ENCODE data around the gene ROBO1. TPM values are rescaled to one million over a fixed set of nuclear protein-coding genes. Genes with fewer than 3 reads are reported as not detected.

The ROBO1 gene
- total RNA-seq, 1 experiment from 2014 or later, result 35.5 TPM

DNA sequence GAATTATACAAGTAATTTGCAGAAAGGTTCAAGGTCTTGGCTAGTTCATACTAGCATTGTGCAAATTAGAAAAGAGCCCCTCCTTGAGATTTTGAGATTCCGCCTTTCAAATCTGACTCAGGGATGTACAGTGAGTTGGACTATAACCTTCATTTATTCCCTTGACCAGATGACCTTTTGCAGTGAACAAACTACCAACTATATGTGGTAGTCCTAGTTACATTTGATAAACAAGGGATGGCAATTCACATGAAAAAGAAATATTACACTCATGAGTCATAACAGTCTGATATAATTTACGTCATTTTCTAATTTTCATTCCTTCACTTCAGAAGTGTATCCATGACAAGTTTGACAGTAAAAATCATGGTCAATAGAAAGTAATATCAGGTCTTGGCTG is 860.4 kb downstream of the ROBO1 start:
- H3K27ac ChIP-seq (ENCODE audit: low read length), result no peak overlapping the region
- no peak overlapping the region for H3K4me2 ChIP-seq (ENCODE audit: low read length)
- CTCF ChIA-PET, result no interaction called here
- H3K9ac ChIP-seq (ENCODE audit: low read length), result no peak overlapping the region
- ATAC-seq, result no peak
- no peaks in the 10 kb centered on the region for H3K27me3 ChIP-seq (ENCODE audit: low read length)
- POLR2A ChIA-PET (ENCODE audit: unreplicated experiment), result no interaction called here
- intact Hi-C loops (cut with micrococcal nuclease), result no loop called here
- TF ChIP-seq EZH2phosphoT487 (IDR thresholded peaks at IDR 0.05; ENCODE audit: borderline replicate concordance, low read length), result no peak
- TF ChIP-seq, protein P1, sequence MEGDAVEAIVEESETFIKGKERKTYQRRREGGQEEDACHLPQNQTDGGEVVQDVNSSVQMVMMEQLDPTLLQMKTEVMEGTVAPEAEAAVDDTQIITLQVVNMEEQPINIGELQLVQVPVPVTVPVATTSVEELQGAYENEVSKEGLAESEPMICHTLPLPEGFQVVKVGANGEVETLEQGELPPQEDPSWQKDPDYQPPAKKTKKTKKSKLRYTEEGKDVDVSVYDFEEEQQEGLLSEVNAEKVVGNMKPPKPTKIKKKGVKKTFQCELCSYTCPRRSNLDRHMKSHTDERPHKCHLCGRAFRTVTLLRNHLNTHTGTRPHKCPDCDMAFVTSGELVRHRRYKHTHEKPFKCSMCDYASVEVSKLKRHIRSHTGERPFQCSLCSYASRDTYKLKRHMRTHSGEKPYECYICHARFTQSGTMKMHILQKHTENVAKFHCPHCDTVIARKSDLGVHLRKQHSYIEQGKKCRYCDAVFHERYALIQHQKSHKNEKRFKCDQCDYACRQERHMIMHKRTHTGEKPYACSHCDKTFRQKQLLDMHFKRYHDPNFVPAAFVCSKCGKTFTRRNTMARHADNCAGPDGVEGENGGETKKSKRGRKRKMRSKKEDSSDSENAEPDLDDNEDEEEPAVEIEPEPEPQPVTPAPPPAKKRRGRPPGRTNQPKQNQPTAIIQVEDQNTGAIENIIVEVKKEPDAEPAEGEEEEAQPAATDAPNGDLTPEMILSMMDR (conservative IDR thresholded peaks at IDR 0.05; ENCODE audit: low read depth, low read length), result no peak
- TF ChIP-seq EZH2 (IDR thresholded peaks at IDR 0.05; ENCODE audit: low read length, unreplicated experiment), result no peak
- H3K9me3 ChIP-seq (ENCODE audit: low read length), result no peaks in the 10 kb centered on the region
- no peak overlapping the region for H2AFZ ChIP-seq (ENCODE audit: low read length)
- no peaks in the 10 kb centered on the region for H3K4me1 ChIP-seq (ENCODE audit: insufficient read depth, low read length)
- H4K20me1 ChIP-seq (ENCODE audit: low read length), result no peaks in the 10 kb centered on the region
- no peak for DNase-seq
- no peaks in the 10 kb centered on the region for H3F3A ChIP-seq (ENCODE audit: low read length, unreplicated experiment)
- H3K79me2 ChIP-seq (ENCODE audit: low read length), result no peaks in the 10 kb centered on the region
- no peak overlapping the region for H3K4me3 ChIP-seq (ENCODE audit: low read length)
- H3K9me2 ChIP-seq (replicated peaks; ENCODE audit: low read length), result no peaks in the 10 kb centered on the region
- no peaks in the 10 kb centered on the region for H3K36me3 ChIP-seq (ENCODE audit: low read depth, low read length)
- no TSS peak for BruUV-seq (replicated peaks)

DNA sequence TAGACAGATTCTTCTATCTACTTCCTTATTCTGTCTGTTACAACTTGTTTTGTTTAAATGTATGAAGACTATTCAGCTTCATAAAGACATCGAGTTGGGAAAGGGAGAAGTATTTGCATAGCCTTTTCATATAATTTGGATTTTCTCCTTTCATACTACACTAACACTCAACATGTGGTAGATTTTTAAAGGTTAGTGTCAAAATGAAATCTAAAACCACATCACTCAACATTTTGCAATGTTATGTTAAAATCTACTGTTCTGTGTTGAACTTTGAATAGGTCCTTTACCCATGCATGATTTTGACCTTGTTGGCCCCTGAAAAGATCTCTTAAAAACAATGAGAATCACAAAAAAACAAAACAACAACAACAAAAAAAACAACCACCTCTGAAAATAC is 860.9 kb downstream of the ROBO1 start:
- no peaks in the 10 kb centered on the region for H4K20me1 ChIP-seq (ENCODE audit: low read length)
- TF ChIP-seq EZH2 (IDR thresholded peaks at IDR 0.05; ENCODE audit: low read length, unreplicated experiment) (no peak), EZH2phosphoT487 (IDR thresholded peaks at IDR 0.05; ENCODE audit: borderline replicate concordance, low read length) (no peak)
- TF ChIP-seq, protein P1 (conservative IDR thresholded peaks at IDR 0.05; ENCODE audit: low read depth, low read length), result no peak
- DNase-seq (no peak), ATAC-seq (no peak)
- no peaks in the 10 kb centered on the region for H3K9me3 ChIP-seq (ENCODE audit: low read length)
- H3K79me2 ChIP-seq (ENCODE audit: low read length), result no peaks in the 10 kb centered on the region
- intact Hi-C loops (cut with micrococcal nuclease), result no loop called here
- ChIA-PET POLR2A (ENCODE audit: unreplicated experiment) (no interaction called here), CTCF (no interaction called here)
- H3F3A ChIP-seq (ENCODE audit: low read length, unreplicated experiment), result no peaks in the 10 kb centered on the region
- no peaks in the 10 kb centered on the region for H3K27me3 ChIP-seq (ENCODE audit: low read length)
- H3K36me3 ChIP-seq (ENCODE audit: low read depth, low read length), result no peaks in the 10 kb centered on the region
- H3K9ac ChIP-seq (ENCODE audit: low read length), result no peak overlapping the region
- no peak overlapping the region for H3K4me2 ChIP-seq (ENCODE audit: low read length)
- no peaks in the 10 kb centered on the region for H3K4me1 ChIP-seq (ENCODE audit: insufficient read depth, low read length)
- BruUV-seq (replicated peaks), result no TSS peak
- no peak overlapping the region for H2AFZ ChIP-seq (ENCODE audit: low read length)
- H3K4me3 ChIP-seq (ENCODE audit: low read length), result no peak overlapping the region
- H3K9me2 ChIP-seq (replicated peaks; ENCODE audit: low read length), result no peaks in the 10 kb centered on the region
- no peak overlapping the region for H3K27ac ChIP-seq (ENCODE audit: low read length)

DNA sequence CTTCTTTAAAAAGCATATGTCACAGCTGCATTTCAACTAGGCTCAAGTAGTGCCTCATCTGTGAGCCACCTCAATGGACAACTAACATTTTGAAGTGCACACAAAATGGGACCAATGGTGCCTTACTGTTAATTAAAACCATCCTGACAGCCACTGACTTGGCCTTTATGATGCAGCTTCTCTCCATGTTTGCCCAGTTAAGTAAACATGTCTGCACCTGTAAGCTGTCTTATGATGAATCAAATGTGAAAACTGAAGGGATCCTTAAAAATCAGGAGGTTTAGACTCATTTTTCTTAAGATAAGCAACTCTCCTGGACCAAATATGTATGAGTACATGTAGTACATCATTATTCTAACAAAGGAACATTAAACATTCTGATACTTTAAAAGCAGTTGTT is 861.6 kb downstream of the ROBO1 start:
- ChIA-PET CTCF (no interaction called here), POLR2A (ENCODE audit: unreplicated experiment) (no interaction called here)
- intact Hi-C loops (cut with micrococcal nuclease), result no loop called here
- Histone ChIP-seq H3K36me3 (ENCODE audit: low read depth, low read length) (no peaks in the 10 kb centered on the region), H3K9me3 (ENCODE audit: low read length) (no peaks in the 10 kb centered on the region), H3K79me2 (ENCODE audit: low read length) (no peaks in the 10 kb centered on the region), H3K4me3 (ENCODE audit: low read length) (no peak overlapping the region), H3F3A (ENCODE audit: low read length, unreplicated experiment) (no peaks in the 10 kb centered on the region), H3K4me1 (ENCODE audit: insufficient read depth, low read length) (no peaks in the 10 kb centered on the region), H3K9ac (ENCODE audit: low read length) (no peak overlapping the region), H3K27ac (ENCODE audit: low read length) (no peak overlapping the region), H3K9me2 (replicated peaks; ENCODE audit: low read length) (no peaks in the 10 kb centered on the region), H4K20me1 (ENCODE audit: low read length) (no peaks in the 10 kb centered on the region), H3K4me2 (ENCODE audit: low read length) (no peak overlapping the region), H2AFZ (ENCODE audit: low read length) (no peak overlapping the region), H3K27me3 (ENCODE audit: low read length) (no peaks in the 10 kb centered on the region)
- DNase-seq (no peak), ATAC-seq (no peak; the same call in 1 of the 2 replicates)
- no TSS peak for BruUV-seq (replicated peaks)
- TF ChIP-seq, protein P1 (conservative IDR thresholded peaks at IDR 0.05; ENCODE audit: low read depth, low read length), result no peak
- no peak for TF ChIP-seq EZH2 (IDR thresholded peaks at IDR 0.05; ENCODE audit: low read length, unreplicated experiment)

All from PC-3 (cell line).